WI38 (cell line): ENCODE results near the gene DLX2.
"Not testable (repeated sequence)": the region's sequence is repeated elsewhere in the genome, so short reads cannot be mapped to it uniquely, and the experiment has no call there.

ENCODE experiments used
- H3K4me3 ChIP-seq: 2 replicates; pipeline ENCODE4 v1.5.1; 2011; ENCODE audit warnings: low read depth, mild to moderate bottlenecking, control low read depth, low read length
- TF ChIP-seq, protein P1 (sequence below): IDR thresholded peaks from 2 replicates; pipeline ENCODE4 v1.5.1; 2012; ENCODE audit warnings: low read depth, mild to moderate bottlenecking, control low read depth, low read length

Gene DLX2

DNA sequence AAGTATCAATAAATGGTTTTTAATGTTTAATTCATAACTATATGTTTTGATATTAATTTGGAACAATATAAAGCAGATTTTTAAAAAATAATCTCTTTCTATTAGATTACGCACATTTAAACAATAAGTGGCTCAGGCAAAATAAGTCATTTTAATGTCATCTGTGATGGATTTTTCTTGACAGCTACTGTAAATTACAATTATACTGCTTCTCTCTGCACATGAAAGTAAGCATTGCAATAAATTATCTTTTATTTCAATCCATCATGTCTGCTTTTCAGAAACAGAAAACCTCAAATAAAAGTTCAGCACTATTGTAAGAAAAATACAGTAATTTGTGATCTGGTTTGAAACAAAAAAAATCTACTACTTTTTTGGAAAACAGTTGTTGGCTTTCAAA is 28.4 kb downstream of the DLX2 start:
- TF ChIP-seq, protein P1, sequence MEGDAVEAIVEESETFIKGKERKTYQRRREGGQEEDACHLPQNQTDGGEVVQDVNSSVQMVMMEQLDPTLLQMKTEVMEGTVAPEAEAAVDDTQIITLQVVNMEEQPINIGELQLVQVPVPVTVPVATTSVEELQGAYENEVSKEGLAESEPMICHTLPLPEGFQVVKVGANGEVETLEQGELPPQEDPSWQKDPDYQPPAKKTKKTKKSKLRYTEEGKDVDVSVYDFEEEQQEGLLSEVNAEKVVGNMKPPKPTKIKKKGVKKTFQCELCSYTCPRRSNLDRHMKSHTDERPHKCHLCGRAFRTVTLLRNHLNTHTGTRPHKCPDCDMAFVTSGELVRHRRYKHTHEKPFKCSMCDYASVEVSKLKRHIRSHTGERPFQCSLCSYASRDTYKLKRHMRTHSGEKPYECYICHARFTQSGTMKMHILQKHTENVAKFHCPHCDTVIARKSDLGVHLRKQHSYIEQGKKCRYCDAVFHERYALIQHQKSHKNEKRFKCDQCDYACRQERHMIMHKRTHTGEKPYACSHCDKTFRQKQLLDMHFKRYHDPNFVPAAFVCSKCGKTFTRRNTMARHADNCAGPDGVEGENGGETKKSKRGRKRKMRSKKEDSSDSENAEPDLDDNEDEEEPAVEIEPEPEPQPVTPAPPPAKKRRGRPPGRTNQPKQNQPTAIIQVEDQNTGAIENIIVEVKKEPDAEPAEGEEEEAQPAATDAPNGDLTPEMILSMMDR, result no peak
- H3K4me3 ChIP-seq, result no peak overlapping the region

DNA sequence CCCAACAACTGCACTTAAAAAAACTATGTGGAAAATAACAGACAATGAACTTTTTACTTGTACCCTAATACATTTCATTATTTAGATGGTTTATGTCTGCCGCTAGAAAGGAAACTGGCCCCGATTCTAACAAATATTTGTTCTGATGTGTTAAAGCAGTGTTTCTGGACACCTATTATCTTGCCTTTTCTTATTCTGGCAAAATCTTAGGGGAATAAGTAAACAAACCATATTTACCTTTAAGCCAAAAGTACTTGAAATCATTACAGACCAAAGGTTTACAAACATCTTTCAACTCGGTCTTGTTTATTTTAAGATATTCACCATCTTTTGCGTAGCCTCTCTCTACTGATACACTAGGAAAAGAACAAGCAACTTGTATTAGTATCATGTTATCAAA is 29.2 kb downstream of the DLX2 start:
- TF ChIP-seq, protein P1, result no peak
- no peak overlapping the region for H3K4me3 ChIP-seq

DNA sequence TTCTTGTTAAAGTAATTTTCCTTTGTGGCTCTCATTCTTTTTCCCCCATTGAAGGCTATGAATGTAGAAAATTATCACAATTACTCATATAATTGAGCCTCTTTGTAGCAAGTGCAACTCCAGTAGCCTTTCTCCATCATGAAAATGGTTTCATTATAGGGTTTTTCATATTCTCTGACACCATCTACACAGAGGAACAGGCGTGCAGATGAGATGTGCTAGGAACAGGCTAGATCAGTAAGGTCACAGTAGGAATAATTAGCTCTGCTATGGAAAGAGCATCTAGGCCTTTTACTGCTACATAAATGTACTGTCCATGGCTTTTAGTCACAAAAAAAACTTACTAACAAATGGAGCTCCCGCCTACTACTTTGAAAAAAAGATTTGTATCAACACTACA is 30.0 kb downstream of the DLX2 start:
- TF ChIP-seq, protein P1, result no peak
- no peak overlapping the region for H3K4me3 ChIP-seq

DNA sequence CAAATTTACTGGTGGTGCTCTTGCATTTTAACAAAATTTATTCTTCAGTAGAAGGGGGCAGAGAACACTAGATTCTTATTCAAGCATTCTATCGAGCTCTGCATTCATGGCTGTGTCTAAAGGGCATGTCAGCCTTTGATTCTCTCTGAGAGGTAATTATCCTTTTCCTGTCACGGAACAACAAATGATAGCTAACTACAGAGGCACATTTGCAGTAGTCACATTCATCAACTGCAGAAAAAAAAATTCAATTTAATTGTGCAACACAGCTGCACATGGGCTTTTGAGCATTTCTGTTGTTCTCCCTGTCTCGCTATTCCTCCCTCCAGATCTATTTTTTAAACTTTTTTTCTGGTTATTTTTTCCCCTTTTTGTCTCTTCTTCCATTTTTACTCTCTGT is 30.4 kb downstream of the DLX2 start:
- H3K4me3 ChIP-seq, result no peak overlapping the region
- TF ChIP-seq, protein P1, result no peak

DNA sequence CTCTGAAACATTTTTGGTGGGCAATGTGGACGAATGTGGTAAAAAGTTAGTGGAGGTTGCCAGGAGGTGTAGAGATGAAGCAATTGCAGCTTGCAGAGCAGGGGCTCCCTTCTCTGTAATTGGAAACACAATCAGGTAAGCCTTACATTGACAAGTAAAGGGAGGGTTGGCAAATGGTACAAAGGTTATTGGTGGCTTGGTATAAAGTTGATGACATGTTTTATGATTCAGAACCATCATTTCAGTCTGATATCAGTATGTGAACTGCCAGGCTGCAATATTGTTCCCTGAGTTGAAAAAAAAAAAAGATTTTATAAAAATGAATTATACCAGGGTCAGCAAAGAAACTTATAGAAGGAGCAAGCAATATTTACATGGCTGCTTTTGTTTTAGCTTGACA is 31.8 kb downstream of the DLX2 start:
- no peak overlapping the region for H3K4me3 ChIP-seq
- TF ChIP-seq, protein P1, result no peak

DNA sequence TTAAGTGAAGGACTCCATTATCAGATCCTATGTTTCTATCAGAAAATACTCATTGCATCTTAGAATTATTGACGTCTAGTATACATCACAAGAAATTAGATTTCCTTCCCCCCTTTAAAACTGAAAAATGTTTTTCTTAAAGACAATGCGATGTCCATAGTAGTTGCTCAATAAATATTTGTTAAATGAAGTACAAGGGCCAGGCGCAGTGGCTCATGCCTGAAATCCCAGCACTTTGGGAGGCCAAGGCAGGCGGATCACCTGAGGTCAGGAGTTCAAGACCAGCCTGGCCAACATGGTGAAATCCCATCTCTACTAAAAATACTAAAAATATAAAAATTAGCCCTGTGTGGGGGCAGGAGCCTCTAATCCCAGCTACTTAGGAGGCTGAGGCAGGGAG is 34.8 kb downstream of the DLX2 start:
- H3K4me3 ChIP-seq, result not testable (repeated sequence)

DNA sequence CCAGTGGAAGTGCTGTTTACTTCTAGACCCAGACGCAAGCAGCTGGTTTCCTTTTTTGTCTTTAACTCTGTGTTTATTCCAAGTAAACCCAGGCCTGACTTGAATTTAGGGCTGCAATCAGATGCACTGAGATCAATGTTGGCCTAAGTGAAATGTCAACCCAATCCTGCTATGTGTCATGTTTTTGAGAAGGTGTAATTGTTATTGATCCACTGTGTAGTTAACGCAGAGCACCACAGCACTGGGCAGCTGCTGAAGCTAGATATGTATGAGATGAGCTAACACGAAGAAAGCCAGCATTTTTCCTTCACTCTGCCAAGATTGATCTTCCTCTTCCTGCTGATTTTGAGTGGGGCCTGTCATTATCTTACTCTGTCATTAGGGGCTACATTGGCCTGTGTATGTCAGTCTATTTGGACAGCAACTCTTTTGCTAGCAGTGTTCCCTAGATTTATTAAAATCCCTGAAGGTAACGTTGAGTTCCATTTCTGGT is 36.3 kb downstream of the DLX2 start:
- TF ChIP-seq, protein P1, result no peak
- H3K4me3 ChIP-seq, result no peak overlapping the region

DNA sequence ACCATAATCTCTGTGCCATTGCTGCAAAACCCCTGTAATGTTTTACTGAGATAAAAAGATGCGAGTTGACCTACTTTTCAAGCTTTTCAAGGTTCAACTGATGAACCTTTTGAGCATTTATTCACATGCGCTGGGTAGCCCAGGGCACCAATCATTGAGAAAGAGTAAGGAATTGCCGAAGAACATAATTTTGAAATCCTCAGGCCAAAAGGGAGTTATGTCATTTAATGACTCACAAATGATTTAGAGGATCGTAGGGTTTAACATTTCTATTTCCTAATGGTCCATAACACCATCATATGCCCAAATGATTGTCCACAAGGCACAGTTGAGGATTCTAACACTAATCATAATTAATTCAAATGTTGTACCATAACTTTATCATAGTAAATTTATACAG is 37.6 kb downstream of the DLX2 start:
- H3K4me3 ChIP-seq, result no peak overlapping the region
- TF ChIP-seq, protein P1, result no peak
